CD4-positive, alpha-beta T cell (primary cell): ENCODE measurements around the gene SEH1L. TPM values are rescaled to one million over a fixed set of nuclear protein-coding genes. Genes with fewer than 3 reads are reported as not detected.

Source experiments
- ATAC-seq: fragments of 200-7000 bp; cut with Tn5 transposase; one replicate; pipeline ENCODE4 v1.10.0; 2022; ENCODE audit warnings: mild to moderate bottlenecking; ENCODE audit not compliant: poor library complexity
- CTCF ChIA-PET: fragments of 350-600 bp; sonication (Branson Sonifier 250); formaldehyde crosslinking; loops from one replicate; lab custom pipeline; 2021; ENCODE audit warnings: antibody characterized with exemption, inconsistent platforms; lab: Charles Lee
- POLR2A ChIA-PET: fragments of 350-600 bp; sonication (Branson Sonifier 250); formaldehyde crosslinking; loops from one replicate; lab custom pipeline; 2021; ENCODE audit warnings: antibody characterized with exemption, inconsistent platforms; lab: Charles Lee
- DNase-seq, 14 experiments: peaks; one replicate each; pipeline ENCODE4 v3.0.0-alpha.2; 2013 to 2020; ENCODE audit warnings: mixed read lengths in 2 of 14
- H3K27ac ChIP-seq, 2 donors: one replicate each; pipeline versions ENCODE4 v1.5.1 to v1.7.0; 2013; ENCODE audit warnings: low read length in 2 of 2, low read depth in 1 of 2, mild to moderate bottlenecking in 1 of 2
- H3K27me3 ChIP-seq, 2 experiments: 1 replicate in 1 of 2; 2 replicates in 1 of 2; pipeline versions ENCODE4 v1.6.1 to v1.7.0; 2013; ENCODE audit warnings: low read length in 2 of 2, control low read depth in 1 of 2, mild to moderate bottlenecking in 1 of 2, moderate library complexity in 1 of 2; ENCODE audit not compliant: insufficient read depth in 2 of 2, control insufficient read depth in 1 of 2
- H3K36me3 ChIP-seq: one replicate; pipeline ENCODE4 v1.6.1; 2013; ENCODE audit warnings: low read length, control low read depth; ENCODE audit not compliant: insufficient read depth
- H3K4me1 ChIP-seq: one replicate; pipeline ENCODE4 v1.6.1; 2013; ENCODE audit warnings: low read length, control low read depth; ENCODE audit not compliant: insufficient read depth
- H3K4me3 ChIP-seq: one replicate; pipeline ENCODE4 v1.5.1; 2013; ENCODE audit warnings: mild to moderate bottlenecking, low read length, moderate library complexity
- H3K9me3 ChIP-seq, 2 experiments: 1 replicate in 1 of 2; 2 replicates in 1 of 2; pipeline versions ENCODE4 v1.6.1 to v1.7.0; 2013; ENCODE audit warnings: low read length in 2 of 2, mild to moderate bottlenecking in 2 of 2, control low read depth in 1 of 2, moderate library complexity in 1 of 2; ENCODE audit not compliant: control insufficient read depth in 1 of 2, insufficient read depth in 1 of 2
- H3K27ac Mint-ChIP-seq: one replicate; pipeline ENCODE4 v1.8.0; 2020; ENCODE audit warnings: mixed read lengths
- H3K27me3 Mint-ChIP-seq: one replicate; pipeline ENCODE4 v1.8.0; 2021; ENCODE audit warnings: mixed read lengths
- H3K36me3 Mint-ChIP-seq: one replicate; pipeline ENCODE4 v1.8.0; 2021; ENCODE audit warnings: low read depth, mixed read lengths
- H3K4me1 Mint-ChIP-seq: one replicate; pipeline ENCODE4 v1.8.0; 2021; ENCODE audit warnings: low read depth, mixed read lengths
- H3K4me3 Mint-ChIP-seq: one replicate; pipeline ENCODE4 v1.8.0; 2020; ENCODE audit warnings: mild to moderate bottlenecking, mixed read lengths
- H3K9me3 Mint-ChIP-seq: one replicate; pipeline ENCODE4 v1.8.0; 2020; ENCODE audit warnings: mixed read lengths
- intact Hi-C, 2 experiments: fragments of 100-400 bp; cut with DNase I in 1 of 2; cut with micrococcal nuclease in 1 of 2; formaldehyde crosslinking; loops; one replicate each; pipeline versions ENCODE4 v1.15.1 to v1.9.0; 2023 to 2025; cut with DNase I, micrococcal nuclease
- total RNA-seq, 174 experiments: library from RNA in 2 of 174; stranded (reverse) in 2 of 174; gene quantifications; one replicate each; pipeline ENCODE4 v1.2.3 and lab custom pipeline; 2021 to 2026
- TF ChIP-seq, protein P1 (sequence below): fragments of 200-600 bp; IDR thresholded peaks from one replicate; pipeline ENCODE4 v1.8.0; 2022; ENCODE audit warnings: antibody characterized with exemption, mild to moderate bottlenecking

The SEH1L gene
- total RNA-seq, 2 experiments from 2014 or later = 23.9 to 26.7 TPM

DNA sequence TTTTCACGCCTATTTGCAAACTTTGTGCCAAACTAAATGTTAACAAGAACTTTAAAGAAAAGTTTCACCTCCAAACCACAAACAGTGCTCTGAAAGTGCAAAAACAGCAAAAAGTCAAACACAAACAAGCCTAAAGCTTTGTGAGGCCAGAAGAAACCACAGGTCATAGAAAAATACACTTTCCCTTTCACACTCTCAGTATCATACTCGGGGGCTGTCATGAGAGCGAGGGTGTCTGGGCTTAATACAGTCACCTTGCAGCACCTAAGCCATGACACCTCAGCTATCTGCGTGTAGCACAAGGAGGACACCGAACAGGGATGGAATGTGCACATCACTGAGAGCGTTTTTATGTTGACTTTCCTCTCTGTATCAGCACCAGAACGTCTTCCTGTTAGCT is 26.6 kb upstream of the SEH1L start:
- Mint-ChIP-seq H3K36me3 (no peaks in the 10 kb centered on the region), H3K27me3 (no peaks in the 10 kb centered on the region), H3K4me1 (peaks cover 12% of the 10 kb centered on the region), H3K9me3 (no peaks in the 10 kb centered on the region), H3K27ac (no peak overlapping the region), H3K4me3 (peak overlapping the region; percentile 16)
- ATAC-seq (peak; percentile 51), DNase-seq (peak in 5 of 14 experiments; percentile 8 to 78 (median 48))
- peaks cover 4% of the 10 kb centered on the region for H3K4me1 ChIP-seq
- no peaks in the 10 kb centered on the region for H3K9me3 ChIP-seq
- POLR2A ChIA-PET = interaction anchor here (1.5 to 2.0 kb wide), 2 partner anchors 10 to 27 kb away, joined by 5 to 7 read pairs; no protein-coding TSS in a partner anchor
- CTCF ChIA-PET = no interaction called here
- H3K36me3 ChIP-seq = no peaks in the 10 kb centered on the region
- H3K27ac ChIP-seq = no peak overlapping the region
- TF ChIP-seq, protein P1, sequence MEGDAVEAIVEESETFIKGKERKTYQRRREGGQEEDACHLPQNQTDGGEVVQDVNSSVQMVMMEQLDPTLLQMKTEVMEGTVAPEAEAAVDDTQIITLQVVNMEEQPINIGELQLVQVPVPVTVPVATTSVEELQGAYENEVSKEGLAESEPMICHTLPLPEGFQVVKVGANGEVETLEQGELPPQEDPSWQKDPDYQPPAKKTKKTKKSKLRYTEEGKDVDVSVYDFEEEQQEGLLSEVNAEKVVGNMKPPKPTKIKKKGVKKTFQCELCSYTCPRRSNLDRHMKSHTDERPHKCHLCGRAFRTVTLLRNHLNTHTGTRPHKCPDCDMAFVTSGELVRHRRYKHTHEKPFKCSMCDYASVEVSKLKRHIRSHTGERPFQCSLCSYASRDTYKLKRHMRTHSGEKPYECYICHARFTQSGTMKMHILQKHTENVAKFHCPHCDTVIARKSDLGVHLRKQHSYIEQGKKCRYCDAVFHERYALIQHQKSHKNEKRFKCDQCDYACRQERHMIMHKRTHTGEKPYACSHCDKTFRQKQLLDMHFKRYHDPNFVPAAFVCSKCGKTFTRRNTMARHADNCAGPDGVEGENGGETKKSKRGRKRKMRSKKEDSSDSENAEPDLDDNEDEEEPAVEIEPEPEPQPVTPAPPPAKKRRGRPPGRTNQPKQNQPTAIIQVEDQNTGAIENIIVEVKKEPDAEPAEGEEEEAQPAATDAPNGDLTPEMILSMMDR = no peak
- H3K4me3 ChIP-seq = peak overlapping the region; percentile 10
- intact Hi-C loops = no loop called here
- H3K27me3 ChIP-seq = no peaks in the 10 kb centered on the region

DNA sequence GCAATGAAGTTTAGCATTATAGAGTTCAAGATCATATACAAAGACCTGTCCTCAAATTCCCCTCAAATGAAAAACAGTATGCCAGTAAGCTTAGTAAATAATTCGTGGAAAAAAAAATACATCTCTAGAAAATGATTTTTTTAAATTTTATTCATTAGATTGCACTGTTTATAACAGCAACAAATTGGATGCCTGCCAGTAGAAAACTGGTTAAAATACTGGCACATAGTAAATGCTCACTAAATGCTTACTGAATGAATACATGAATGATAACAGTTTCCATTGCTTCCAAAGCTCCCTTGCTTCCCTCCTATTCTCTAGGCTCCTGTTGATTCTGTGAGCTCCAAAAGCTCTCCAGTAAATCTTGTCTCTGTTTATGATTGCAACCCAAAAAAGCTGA is 25.5 kb upstream of the SEH1L start:
- no peak for ATAC-seq
- POLR2A ChIA-PET = interaction anchor here (1.3 to 2.0 kb wide), 3 partner anchors 11 to 39 kb away, joined by 5 to 7 read pairs (median 7); partner anchors contain the start of gene PTPN2

DNA sequence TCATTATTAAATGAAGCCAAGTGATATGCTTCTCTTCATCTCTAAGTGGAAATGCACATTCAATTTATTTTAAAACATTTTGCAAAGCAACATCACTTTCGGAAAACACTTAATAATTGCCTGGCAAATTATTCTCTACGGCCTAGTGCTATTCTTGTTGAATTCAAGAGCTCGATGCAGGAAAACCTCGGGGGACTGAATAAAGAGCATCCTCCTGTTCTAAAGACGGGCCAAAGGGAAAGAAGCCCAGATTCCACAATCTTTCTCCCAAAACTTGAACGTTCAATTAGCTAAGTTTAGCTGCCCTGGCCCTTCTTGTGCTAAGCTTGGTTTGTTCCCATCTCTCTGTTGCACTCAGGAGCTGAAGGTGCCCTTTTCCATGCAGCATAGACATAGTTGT is 23.2 kb upstream of the SEH1L start:
- Mint-ChIP-seq H3K9me3 (no peaks in the 10 kb centered on the region), H3K4me1 (peaks cover 12% of the 10 kb centered on the region), H3K27me3 (no peaks in the 10 kb centered on the region), H3K27ac (no peak overlapping the region), H3K36me3 (no peaks in the 10 kb centered on the region), H3K4me3 (no peak overlapping the region)
- intact Hi-C loops = no loop called here
- ChIA-PET CTCF (no interaction called here), POLR2A (no interaction called here)
- Histone ChIP-seq H3K27ac (no peak overlapping the region), H3K4me3 (no peak overlapping the region), H3K9me3 (no peaks in the 10 kb centered on the region), H3K4me1 (peaks cover 4% of the 10 kb centered on the region), H3K36me3 (no peaks in the 10 kb centered on the region), H3K27me3 (no peaks in the 10 kb centered on the region)
- no peak for ATAC-seq
- DNase-seq = no peak
- TF ChIP-seq, protein P1 = no peak

More for the DNA sequence above, 25.5 kb upstream of the SEH1L start:
- DNase-seq = no peak
- TF ChIP-seq, protein P1 = no peak
- Mint-ChIP-seq H3K27ac (no peak overlapping the region), H3K27me3 (no peaks in the 10 kb centered on the region), H3K36me3 (no peaks in the 10 kb centered on the region), H3K4me3 (no peak overlapping the region), H3K9me3 (no peaks in the 10 kb centered on the region), H3K4me1 (peaks cover 12% of the 10 kb centered on the region)
- Histone ChIP-seq H3K4me1 (peaks cover 4% of the 10 kb centered on the region), H3K36me3 (no peaks in the 10 kb centered on the region), H3K27ac (no peak overlapping the region), H3K27me3 (no peaks in the 10 kb centered on the region), H3K9me3 (no peaks in the 10 kb centered on the region), H3K4me3 (no peak overlapping the region)
- CTCF ChIA-PET = no interaction called here
- intact Hi-C loops = no loop called here
